DOHH2 (cell line): ENCODE results near the gene CSAD.

ENCODE experiments used
- CTCF ChIP-seq: fragments of 200-600 bp; sonication (generic); IDR thresholded peaks from one replicate; pipeline ENCODE4 v1.5.1; 2014; ENCODE audit warnings: antibody characterized with exemption, mild to moderate bottlenecking, low read depth, low read length; ENCODE audit not compliant: poor library complexity, severe bottlenecking
- EZH2phosphoT487 ChIP-seq: fragments of 200-600 bp; sonication (generic); IDR thresholded peaks from 2 replicates; pipeline ENCODE4 v1.6.1; 2017; ENCODE audit warnings: borderline replicate concordance, mild to moderate bottlenecking, antibody characterized with exemption, low read length, moderate library complexity, mixed read lengths

GRCh38 chr12:53131844-53132243, 48.9 kb downstream of the CSAD start:
- TF ChIP-seq CTCF (no peak), EZH2phosphoT487 (no peak)
